Fibroblast of villous mesenchyme (primary cell): ENCODE data around the gene KRT75. TPM values are rescaled to one million over a fixed set of nuclear protein-coding genes. Genes with fewer than 3 reads are reported as not detected.
"Not testable (repeated sequence)": the region's sequence is repeated elsewhere in the genome, so short reads cannot be mapped to it uniquely, and the experiment has no call there.

Experiments
- DNase-seq: peaks from one replicate; pipeline ENCODE4 v3.0.0-alpha.2; 2010; ENCODE audit warnings: low read depth
- H3K4me3 ChIP-seq: 2 replicates; pipeline ENCODE4 v1.5.1; 2011; ENCODE audit warnings: low read depth, mild to moderate bottlenecking, low read length
- total RNA-seq: library from RNA; depleted of rRNA; stranded (reverse); fragments of >200 nt; gene quantifications from 2 replicates; pipeline ENCODE4 v1.2.3, GENCODE V29; 2012
- TF ChIP-seq, protein P1 (sequence below): IDR thresholded peaks from 2 replicates; pipeline ENCODE4 v1.5.1; 2012; ENCODE audit warnings: low read depth, mild to moderate bottlenecking, low read length; ENCODE audit not compliant: insufficient read depth

KRT75 gene
- total RNA-seq, 1 donor, result not detected

GRCh38 chr12:52461693-52462092 lies 27.5 kb upstream of the KRT75 start:
- H3K4me3 ChIP-seq, result no peak overlapping the region
- DNase-seq, result no peak
- TF ChIP-seq, protein P1, sequence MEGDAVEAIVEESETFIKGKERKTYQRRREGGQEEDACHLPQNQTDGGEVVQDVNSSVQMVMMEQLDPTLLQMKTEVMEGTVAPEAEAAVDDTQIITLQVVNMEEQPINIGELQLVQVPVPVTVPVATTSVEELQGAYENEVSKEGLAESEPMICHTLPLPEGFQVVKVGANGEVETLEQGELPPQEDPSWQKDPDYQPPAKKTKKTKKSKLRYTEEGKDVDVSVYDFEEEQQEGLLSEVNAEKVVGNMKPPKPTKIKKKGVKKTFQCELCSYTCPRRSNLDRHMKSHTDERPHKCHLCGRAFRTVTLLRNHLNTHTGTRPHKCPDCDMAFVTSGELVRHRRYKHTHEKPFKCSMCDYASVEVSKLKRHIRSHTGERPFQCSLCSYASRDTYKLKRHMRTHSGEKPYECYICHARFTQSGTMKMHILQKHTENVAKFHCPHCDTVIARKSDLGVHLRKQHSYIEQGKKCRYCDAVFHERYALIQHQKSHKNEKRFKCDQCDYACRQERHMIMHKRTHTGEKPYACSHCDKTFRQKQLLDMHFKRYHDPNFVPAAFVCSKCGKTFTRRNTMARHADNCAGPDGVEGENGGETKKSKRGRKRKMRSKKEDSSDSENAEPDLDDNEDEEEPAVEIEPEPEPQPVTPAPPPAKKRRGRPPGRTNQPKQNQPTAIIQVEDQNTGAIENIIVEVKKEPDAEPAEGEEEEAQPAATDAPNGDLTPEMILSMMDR, result no peak

DNA sequence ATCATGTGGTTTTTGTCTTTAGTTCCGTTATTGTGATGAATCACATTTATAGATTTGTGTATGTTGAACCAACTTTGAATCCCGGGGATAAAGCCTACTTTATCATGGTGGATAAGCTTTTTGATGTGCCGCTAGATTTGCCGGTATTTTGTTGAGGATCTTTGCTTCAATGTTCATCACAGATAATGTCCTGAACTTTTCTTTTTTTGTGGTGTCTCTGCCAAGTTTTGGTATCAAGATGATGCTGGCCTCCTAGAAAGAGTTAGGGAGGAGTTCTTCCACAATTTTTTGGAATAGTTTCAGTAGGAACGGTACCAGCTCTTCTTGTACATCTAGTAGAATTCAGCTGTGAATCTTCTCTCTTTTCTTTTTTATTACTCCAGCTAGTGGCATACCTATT lies 24.7 kb upstream of the KRT75 start:
- no peak overlapping the region for H3K4me3 ChIP-seq
- TF ChIP-seq, protein P1, result no peak
- no peak for DNase-seq

GRCh38 chr12:52455821-52456220 lies 21.6 kb upstream of the KRT75 start:
- TF ChIP-seq, protein P1, result no peak
- H3K4me3 ChIP-seq, result no peak overlapping the region
- peak; percentile 28 for DNase-seq

DNA sequence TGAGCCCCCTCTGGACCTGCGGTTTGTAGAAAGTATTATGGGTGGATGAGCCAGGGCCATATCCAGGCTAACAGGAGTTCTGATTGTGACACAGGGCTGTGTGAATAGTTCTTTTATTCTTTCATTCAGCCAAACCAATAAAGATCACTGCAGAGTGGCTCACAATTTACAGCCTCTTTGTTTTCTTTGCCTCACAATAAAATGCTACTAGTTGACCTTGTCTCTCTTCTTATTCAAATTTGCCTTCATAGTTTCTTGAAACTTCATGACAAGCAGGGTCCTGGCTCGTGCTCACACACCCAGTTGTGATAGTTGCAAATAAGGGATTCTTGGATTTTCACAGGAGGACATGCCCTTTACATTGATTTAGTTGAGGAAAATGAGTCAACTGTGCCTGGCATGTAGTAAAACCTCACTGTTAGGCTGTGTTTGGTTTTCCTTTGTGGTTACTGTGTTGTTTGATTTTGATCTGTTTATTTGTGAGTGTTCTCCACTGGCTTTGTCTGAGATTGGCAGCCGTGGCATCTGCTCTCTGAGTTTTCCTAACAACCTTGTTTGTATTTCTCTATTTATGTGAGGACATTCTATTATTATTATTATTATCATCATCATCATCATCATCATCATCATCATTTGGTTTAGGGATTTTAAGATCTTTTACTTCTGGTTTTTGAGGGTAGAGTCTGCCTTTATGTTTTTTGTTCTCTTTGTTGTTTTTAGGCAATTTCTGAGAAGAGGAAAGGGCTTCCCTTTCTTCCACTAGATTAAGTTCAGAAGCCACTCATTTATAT lies 20.4 kb upstream of the KRT75 start:
- no peak overlapping the region for H3K4me3 ChIP-seq
- TF ChIP-seq, protein P1, result no peak
- DNase-seq, result no peak

DNA sequence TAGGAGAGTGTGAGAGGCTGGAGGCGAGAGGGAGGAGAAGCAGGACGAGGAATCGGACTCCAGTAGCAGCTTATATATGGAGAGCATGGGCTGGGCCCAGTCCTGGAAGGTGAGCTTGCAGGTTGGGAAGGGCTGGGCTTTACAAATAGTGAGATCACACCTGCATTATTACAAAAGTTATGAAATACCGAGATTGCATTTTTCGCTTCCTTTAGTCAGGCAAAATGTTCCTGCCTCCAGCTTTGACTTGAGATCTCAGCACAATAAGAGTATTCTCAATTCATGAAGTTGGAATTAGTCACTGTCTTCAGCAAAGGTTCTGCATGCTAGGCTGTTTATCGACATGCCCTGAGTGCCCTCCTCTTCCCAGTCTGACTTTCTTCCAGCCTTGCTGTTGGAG lies 17.9 kb upstream of the KRT75 start, which contains the start of gene KRT6B:
KRT6B (minus strand) TSS at position 46 of the 400 bp plus-strand sequence. CDS start 68 bp downstream, outside the sequence.
- DNase-seq, result no peak
- H3K4me3 ChIP-seq, result no peak within 1 kb of the TSS
- TF ChIP-seq, protein P1, result no peak

- DNase-seq, result no peak
- TF ChIP-seq, protein P1, result no peak
- H3K4me3 ChIP-seq, result no peak overlapping the region
These were observed 14.1 kb upstream of the KRT75 start for GRCh38 chr12:52448228-52448627.

DNA sequence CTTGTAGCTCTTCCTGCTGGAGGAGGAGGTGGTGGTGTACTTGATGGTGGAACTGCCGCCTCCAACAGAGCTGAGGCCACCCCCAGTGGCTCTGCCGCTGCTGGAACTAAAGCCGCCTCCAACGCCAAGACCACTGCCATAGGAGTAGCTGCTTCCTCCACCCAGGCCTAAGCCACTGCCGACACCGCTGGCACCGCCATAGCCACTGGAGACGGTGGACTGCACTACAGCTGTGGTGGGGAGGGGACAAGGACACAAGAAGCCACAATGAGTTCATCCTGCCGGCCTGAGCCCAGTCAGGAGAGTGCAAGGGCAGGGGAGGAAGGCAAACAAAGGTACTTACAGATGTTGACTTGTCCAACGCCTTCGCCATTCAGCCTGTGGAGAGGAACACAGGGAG lies 13.0 kb upstream of the KRT75 start:
- DNase-seq, H3K4me3 ChIP-seq: not testable (repeated sequence)
